SK-N-SH (cell line): ENCODE results near the gene CHST11. TPM values are rescaled to one million over a fixed set of nuclear protein-coding genes. Genes with fewer than 3 reads are reported as not detected.

ENCODE experiments used
- CTCF ChIA-PET: fragments of 300-600, 350-600 bp; formaldehyde crosslinking; extraction: SDS; loops from one replicate; lab custom pipeline; 2021; lab: Yijun Ruan, JAX
- POLR2A ChIA-PET: fragments of 350-600 bp; sonication (Branson Sonifier 250); formaldehyde crosslinking; extraction: SDS; loops from one replicate; lab custom pipeline; 2020; ENCODE audit warnings: antibody characterized with exemption, inconsistent platforms; lab: Yijun Ruan, JAX
- DNase-seq: peaks from one replicate; pipeline ENCODE4 v3.0.0; 2012
- H2AFZ ChIP-seq: fragments of 200-600 bp; sonication (generic); 2 replicates; pipeline ENCODE4 v1.8.1; 2016; ENCODE audit warnings: antibody characterized with exemption, mild to moderate bottlenecking, low read depth
- H3F3A ChIP-seq: fragments of 200-600 bp; sonication (generic); replicated peaks from 2 replicates; pipeline ENCODE3; 2016; ENCODE audit warnings: antibody characterized with exemption, mild to moderate bottlenecking; ENCODE audit not compliant: insufficient read depth
- H3K27ac ChIP-seq, 2 experiments: fragments of 200-500 bp in 1 of 2; fragments of 200-600 bp in 1 of 2; sonication (Bioruptor generic) in 1 of 2; sonication (generic), shearing (Covaris generic) in 1 of 2; 2 replicates each; pipeline versions ENCODE4 v1.5.1 to v1.6.1; 2014 to 2016; ENCODE audit warnings: low read depth in 2 of 2, inconsistent platforms in 1 of 2, low read length in 1 of 2, mild to moderate bottlenecking in 1 of 2, mixed read lengths in 1 of 2
- H3K27me3 ChIP-seq: fragments of 200-600 bp; sonication (generic), shearing (Covaris generic); 2 replicates; pipeline ENCODE4 v1.6.1; 2016; ENCODE audit warnings: mixed run types; ENCODE audit not compliant: insufficient read depth
- H3K36me3 ChIP-seq, 2 experiments: fragments of 200-500 bp in 1 of 2; fragments of 200-600 bp in 1 of 2; sonication (Bioruptor generic) in 1 of 2; sonication (generic) in 1 of 2; replicated peaks in 1 of 2; 2 replicates each; pipeline versions ENCODE3 to v1.5.1; 2014 to 2016; ENCODE audit warnings: low read length in 1 of 2, mild to moderate bottlenecking in 1 of 2; ENCODE audit not compliant: insufficient read depth in 2 of 2, control insufficient read depth in 1 of 2
- H3K4me1 ChIP-seq, 2 experiments: fragments of 200-500 bp in 1 of 2; fragments of 200-600 bp in 1 of 2; sonication (Bioruptor generic) in 1 of 2; sonication (generic), shearing (Covaris generic) in 1 of 2; 2 replicates each; pipeline versions ENCODE4 v1.5.1 to v1.6.1; 2014 to 2016; ENCODE audit warnings: low read depth in 1 of 2, low read length in 1 of 2, mixed run types in 1 of 2; ENCODE audit not compliant: insufficient read depth in 2 of 2, control insufficient read depth in 1 of 2
- H3K4me2 ChIP-seq: fragments of 200-600 bp; sonication (generic), shearing (Covaris generic); 2 replicates; pipeline ENCODE4 v1.6.1; 2017; ENCODE audit warnings: mixed run types
- H3K4me3 ChIP-seq, 2 experiments: fragments of 200-500 bp in 1 of 2; fragments of 200-600 bp in 1 of 2; sonication (Bioruptor generic) in 1 of 2; sonication (generic), shearing (Covaris generic) in 1 of 2; 2 replicates each; pipeline versions ENCODE4 v1.5.1 to v1.8.1; 2014 to 2016; ENCODE audit warnings: low read depth in 2 of 2, inconsistent platforms in 1 of 2, low read length in 1 of 2, mild to moderate bottlenecking in 1 of 2, mixed read lengths in 1 of 2, moderate library complexity in 1 of 2
- H3K79me2 ChIP-seq: fragments of 200-600 bp; sonication (generic); 2 replicates; pipeline ENCODE4 v1.8.1; 2017; ENCODE audit warnings: mild to moderate bottlenecking; ENCODE audit not compliant: insufficient read depth
- H3K9ac ChIP-seq: fragments of 200-600 bp; sonication (generic); 2 replicates; pipeline ENCODE4 v1.6.1; 2017; ENCODE audit warnings: mixed run types
- H3K9me2 ChIP-seq: fragments of 200-600 bp; sonication (generic); 2 replicates; pipeline ENCODE4 v1.6.1; 2017; ENCODE audit warnings: mixed run types
- H3K9me3 ChIP-seq: fragments of 200-600 bp; sonication (generic); 2 replicates; pipeline ENCODE4 v1.6.1; 2017; ENCODE audit warnings: mixed run types, mild to moderate bottlenecking, moderate library complexity
- H4K20me1 ChIP-seq: fragments of 200-600 bp; sonication (generic); 2 replicates; pipeline ENCODE4 v1.6.1; 2017; ENCODE audit warnings: mild to moderate bottlenecking, mixed run types; ENCODE audit not compliant: insufficient read depth
- ELF1 ChIP-seq: IDR thresholded peaks from 2 replicates; pipeline ENCODE4 v1.4.0; 2012
- EZH2phosphoT487 ChIP-seq: fragments of 200-600 bp; sonication (generic); IDR thresholded peaks from 2 replicates; pipeline ENCODE4 v1.6.1; 2017; ENCODE audit warnings: low read depth, mixed run types, mild to moderate bottlenecking, antibody characterized with exemption, moderate library complexity, borderline replicate concordance
- FOSL2 ChIP-seq: IDR thresholded peaks from 2 replicates; pipeline ENCODE4 v1.4.0; 2012; ENCODE audit warnings: low read depth, mild to moderate bottlenecking, moderate library complexity, borderline replicate concordance
- FOXM1 ChIP-seq: IDR thresholded peaks from 2 replicates; pipeline ENCODE4 v1.4.0; 2012; ENCODE audit warnings: low read depth, mild to moderate bottlenecking
- POLR2AphosphoS5 ChIP-seq: IDR thresholded peaks from 2 replicates; pipeline ENCODE4 v1.6.1; 2012; ENCODE audit warnings: low read depth, low read length
- RAD21 ChIP-seq: IDR thresholded peaks from 2 replicates; pipeline ENCODE4 v1.6.1; 2012; ENCODE audit warnings: mild to moderate bottlenecking, low read length
- RCOR1 ChIP-seq: fragments of 150-350 bp; IDR thresholded peaks from 2 replicates; pipeline ENCODE4 v1.6.1; 2017; ENCODE audit warnings: antibody characterized with exemption, low read length
- RFX5 ChIP-seq: IDR thresholded peaks from 2 replicates; pipeline ENCODE4 v1.6.1; 2012; ENCODE audit warnings: mild to moderate bottlenecking, improper control_type of control experiment, low read length
- SIN3A ChIP-seq: IDR thresholded peaks from 2 replicates; pipeline ENCODE4 v1.6.1; 2012; ENCODE audit warnings: low read depth, mild to moderate bottlenecking, low read length, moderate library complexity, borderline replicate concordance
- TCF12 ChIP-seq: IDR thresholded peaks from 2 replicates; pipeline ENCODE4 v1.4.0; 2012
- WGBS: methylation state at CpG from one replicate; pipeline ENCODE4 v1.1.6; 2017; ENCODE audit warnings: low lambda C conversion rate; 5-methylcytosine and 5-hydroxymethylcytosine counted together
- polyA plus RNA-seq, 3 experiments: library from polyadenylated mRNA; depleted of rRNA; stranded (reverse); fragments of >200 nt; gene quantifications; 2 replicates each; pipeline ENCODE4 v1.2.3, GENCODE V29; 2012
- TF ChIP-seq, protein P1 (sequence below): fragments of 200-600 bp; sonication (generic); IDR thresholded peaks from 2 replicates; pipeline ENCODE4 v1.6.1; 2017; ENCODE audit warnings: antibody characterized with exemption, mild to moderate bottlenecking, moderate library complexity
- TF ChIP-seq, protein P2 (sequence below): fragments of 150-350 bp; IDR thresholded peaks from 2 replicates; pipeline ENCODE4 v1.6.1; 2016; ENCODE audit warnings: mild to moderate bottlenecking, low read depth, low read length
- TF ChIP-seq, protein P3 (sequence below): IDR thresholded peaks from 2 replicates; pipeline ENCODE4 v1.4.0; 2012; ENCODE audit warnings: low read depth, borderline replicate concordance

Gene CHST11
- polyA plus RNA-seq, 1 of the 3 experiments (the other 2 are of a cell fraction) = 18.6 TPM

DNA sequence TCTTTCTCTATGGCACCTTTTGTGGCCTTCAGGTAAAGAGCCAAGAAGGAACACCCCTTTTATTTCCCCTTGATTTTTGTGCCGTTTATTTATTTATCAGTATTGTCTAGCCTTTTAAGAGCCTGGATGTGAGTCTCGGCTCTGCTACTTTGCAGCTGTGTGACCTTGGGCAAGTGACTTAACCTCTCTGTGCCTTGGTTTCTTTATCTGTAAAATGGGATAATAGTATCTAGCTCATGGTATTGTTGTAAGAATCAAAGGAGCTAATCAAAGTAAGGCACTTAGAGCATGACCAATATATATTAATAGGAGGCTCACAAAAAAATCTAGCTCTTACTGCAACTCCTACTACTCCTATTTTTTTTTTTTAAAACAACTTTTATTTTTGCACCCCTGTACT, 179.7 kb downstream of the CHST11 start:
- Histone ChIP-seq H3K27me3 (no peaks in the 10 kb centered on the region), H2AFZ (no peak overlapping the region), H3K9ac (no peak overlapping the region), H4K20me1 (no peaks in the 10 kb centered on the region), H3K27ac (no peak overlapping the region), H3K9me3 (no peaks in the 10 kb centered on the region), H3K79me2 (no peaks in the 10 kb centered on the region), H3K36me3 (no peaks in the 10 kb centered on the region), H3F3A (no peaks in the 10 kb centered on the region)
- no peak for DNase-seq
- WGBS = 92% methylated on average over 2 of the region's 2 CpGs
- TF ChIP-seq SIN3A (no peak), POLR2AphosphoS5 (no peak), RCOR1 (no peak), ELF1 (no peak), TCF12 (no peak), EZH2phosphoT487 (no peak), RAD21 (no peak), FOSL2 (no peak), RFX5 (no peak)
- TF ChIP-seq, protein P1, sequence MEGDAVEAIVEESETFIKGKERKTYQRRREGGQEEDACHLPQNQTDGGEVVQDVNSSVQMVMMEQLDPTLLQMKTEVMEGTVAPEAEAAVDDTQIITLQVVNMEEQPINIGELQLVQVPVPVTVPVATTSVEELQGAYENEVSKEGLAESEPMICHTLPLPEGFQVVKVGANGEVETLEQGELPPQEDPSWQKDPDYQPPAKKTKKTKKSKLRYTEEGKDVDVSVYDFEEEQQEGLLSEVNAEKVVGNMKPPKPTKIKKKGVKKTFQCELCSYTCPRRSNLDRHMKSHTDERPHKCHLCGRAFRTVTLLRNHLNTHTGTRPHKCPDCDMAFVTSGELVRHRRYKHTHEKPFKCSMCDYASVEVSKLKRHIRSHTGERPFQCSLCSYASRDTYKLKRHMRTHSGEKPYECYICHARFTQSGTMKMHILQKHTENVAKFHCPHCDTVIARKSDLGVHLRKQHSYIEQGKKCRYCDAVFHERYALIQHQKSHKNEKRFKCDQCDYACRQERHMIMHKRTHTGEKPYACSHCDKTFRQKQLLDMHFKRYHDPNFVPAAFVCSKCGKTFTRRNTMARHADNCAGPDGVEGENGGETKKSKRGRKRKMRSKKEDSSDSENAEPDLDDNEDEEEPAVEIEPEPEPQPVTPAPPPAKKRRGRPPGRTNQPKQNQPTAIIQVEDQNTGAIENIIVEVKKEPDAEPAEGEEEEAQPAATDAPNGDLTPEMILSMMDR = no peak
- TF ChIP-seq, protein P2, sequence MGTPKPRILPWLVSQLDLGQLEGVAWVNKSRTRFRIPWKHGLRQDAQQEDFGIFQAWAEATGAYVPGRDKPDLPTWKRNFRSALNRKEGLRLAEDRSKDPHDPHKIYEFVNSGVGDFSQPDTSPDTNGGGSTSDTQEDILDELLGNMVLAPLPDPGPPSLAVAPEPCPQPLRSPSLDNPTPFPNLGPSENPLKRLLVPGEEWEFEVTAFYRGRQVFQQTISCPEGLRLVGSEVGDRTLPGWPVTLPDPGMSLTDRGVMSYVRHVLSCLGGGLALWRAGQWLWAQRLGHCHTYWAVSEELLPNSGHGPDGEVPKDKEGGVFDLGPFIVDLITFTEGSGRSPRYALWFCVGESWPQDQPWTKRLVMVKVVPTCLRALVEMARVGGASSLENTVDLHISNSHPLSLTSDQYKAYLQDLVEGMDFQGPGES = no peak
- TF ChIP-seq, all 33 proteins: peak for 0
- Histone ChIP-seq H3K4me2 (no peak overlapping the region), H3K4me3 (no peak overlapping the region), H3K9me2 (no peaks in the 10 kb centered on the region), H3K4me1 (no peaks in the 10 kb centered on the region)
- ChIA-PET POLR2A (no interaction called here), CTCF (interaction anchor here (1.1 kb wide), 2 partner anchors 9 to 746 kb away, joined by 3 read pairs; no protein-coding TSS in a partner anchor)

DNA sequence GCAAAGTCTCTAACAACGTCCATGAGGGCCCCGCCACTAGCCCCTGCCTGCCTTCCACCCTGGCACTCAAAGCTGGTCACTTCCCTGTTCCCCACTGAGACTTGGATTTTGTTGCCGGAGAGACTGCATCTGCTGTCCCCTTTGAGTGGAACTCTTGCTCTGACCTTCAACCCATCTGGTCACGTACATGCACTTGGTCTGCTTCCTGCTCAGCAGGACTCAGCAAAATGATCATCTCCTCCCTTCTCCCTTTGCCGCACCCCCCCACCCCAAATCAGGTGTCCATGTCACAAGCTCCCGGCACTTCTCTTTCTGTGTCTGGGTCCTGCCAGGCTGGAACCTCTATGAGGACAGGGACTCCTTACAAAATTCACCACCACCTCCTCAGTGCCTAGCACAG, 180.9 kb downstream of the CHST11 start:
- Histone ChIP-seq H3F3A (no peaks in the 10 kb centered on the region), H3K4me1 (no peaks in the 10 kb centered on the region), H3K4me3 (no peak overlapping the region), H3K27ac (no peak overlapping the region), H3K9ac (no peak overlapping the region), H2AFZ (no peak overlapping the region), H3K9me3 (no peaks in the 10 kb centered on the region), H3K79me2 (no peaks in the 10 kb centered on the region), H3K36me3 (no peaks in the 10 kb centered on the region), H4K20me1 (no peaks in the 10 kb centered on the region), H3K4me2 (no peak overlapping the region), H3K27me3 (no peaks in the 10 kb centered on the region), H3K9me2 (no peaks in the 10 kb centered on the region)
- DNase-seq = no peak
- 86% methylated on average over 6 of the region's 6 CpGs for WGBS
- TF ChIP-seq, protein P2 = no peak
- TF ChIP-seq FOXM1 = no peak
- TF ChIP-seq, protein P3, sequence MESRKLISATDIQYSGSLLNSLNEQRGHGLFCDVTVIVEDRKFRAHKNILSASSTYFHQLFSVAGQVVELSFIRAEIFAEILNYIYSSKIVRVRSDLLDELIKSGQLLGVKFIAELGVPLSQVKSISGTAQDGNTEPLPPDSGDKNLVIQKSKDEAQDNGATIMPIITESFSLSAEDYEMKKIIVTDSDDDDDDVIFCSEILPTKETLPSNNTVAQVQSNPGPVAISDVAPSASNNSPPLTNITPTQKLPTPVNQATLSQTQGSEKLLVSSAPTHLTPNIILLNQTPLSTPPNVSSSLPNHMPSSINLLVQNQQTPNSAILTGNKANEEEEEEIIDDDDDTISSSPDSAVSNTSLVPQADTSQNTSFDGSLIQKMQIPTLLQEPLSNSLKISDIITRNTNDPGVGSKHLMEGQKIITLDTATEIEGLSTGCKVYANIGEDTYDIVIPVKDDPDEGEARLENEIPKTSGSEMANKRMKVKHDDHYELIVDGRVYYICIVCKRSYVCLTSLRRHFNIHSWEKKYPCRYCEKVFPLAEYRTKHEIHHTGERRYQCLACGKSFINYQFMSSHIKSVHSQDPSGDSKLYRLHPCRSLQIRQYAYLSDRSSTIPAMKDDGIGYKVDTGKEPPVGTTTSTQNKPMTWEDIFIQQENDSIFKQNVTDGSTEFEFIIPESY = no peak
- ChIA-PET POLR2A (no interaction called here), CTCF (interaction anchor here (0.7 to 1.1 kb wide), 2 partner anchors 256 to 745 kb away, joined by 3 read pairs; no protein-coding TSS in a partner anchor)
